ENCODE results near the gene ATP6V0A4.

Gene ATP6V0A4

DNA sequence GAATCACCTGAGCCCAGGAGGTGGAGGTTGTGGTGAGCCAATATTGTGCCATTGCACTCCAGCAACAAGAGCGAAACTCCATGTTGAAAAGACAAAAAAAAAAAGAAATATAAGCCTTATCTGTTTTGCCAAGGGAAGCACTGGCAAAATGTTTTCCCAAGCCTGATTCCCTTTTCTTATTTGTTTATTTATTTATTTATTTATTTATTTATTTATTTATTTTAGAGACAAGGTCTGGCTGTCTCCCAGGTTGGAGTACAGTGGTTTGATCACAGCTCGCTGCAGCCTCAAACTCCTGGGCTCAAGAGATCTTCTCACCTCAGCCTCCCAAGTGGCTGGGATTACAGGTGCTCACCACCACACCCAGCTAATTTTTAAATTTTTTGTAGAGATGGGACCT, 141.0 kb downstream of the ATP6V0A4 start:
- DNase-seq = no peak

All from islet precursor cell (in vitro differentiated cells).